Smooth muscle cell (in vitro differentiated cells): ENCODE data around the gene PTPRJ. TPM values are rescaled to one million over a fixed set of nuclear protein-coding genes. Genes with fewer than 3 reads are reported as not detected.

Experiments
- DNase-seq: peaks from one replicate; lab custom pipeline; 2025; ENCODE audit not compliant: unreplicated experiment; lab: John Stamatoyannopoulos, UW
- H2AFZ ChIP-seq: fragments of 200-600 bp; sonication (generic); 2 replicates; pipeline ENCODE4 v1.6.0; 2016; ENCODE audit warnings: antibody characterized with exemption, low read depth, mild to moderate bottlenecking
- H3F3A ChIP-seq: fragments of 200-600 bp; sonication (generic); 2 replicates; pipeline ENCODE4 v1.6.0; 2017; ENCODE audit warnings: antibody characterized with exemption, low read depth
- H3K27ac ChIP-seq: fragments of 200-600 bp; sonication (generic); 2 replicates; pipeline ENCODE4 v1.5.1; 2016; ENCODE audit warnings: low read depth, mild to moderate bottlenecking
- H3K27me3 ChIP-seq: fragments of 200-600 bp; sonication (generic); 2 replicates; pipeline ENCODE4 v1.6.1; 2016; ENCODE audit warnings: low read depth, mild to moderate bottlenecking
- H3K36me3 ChIP-seq: fragments of 200-600 bp; sonication (generic); 2 replicates; pipeline ENCODE4 v1.5.1; 2016; ENCODE audit warnings: low read depth
- H3K4me1 ChIP-seq: fragments of 200-600 bp; sonication (generic); 2 replicates; pipeline ENCODE4 v1.5.1; 2016; ENCODE audit warnings: low read depth
- H3K4me2 ChIP-seq: fragments of 200-600 bp; sonication (generic); 2 replicates; pipeline ENCODE4 v1.6.0; 2016; ENCODE audit warnings: mild to moderate bottlenecking
- H3K4me3 ChIP-seq: fragments of 200-600 bp; sonication (generic); 2 replicates; pipeline ENCODE4 v1.5.1; 2016; ENCODE audit warnings: mild to moderate bottlenecking
- H3K79me2 ChIP-seq: fragments of 200-600 bp; sonication (generic); 2 replicates; pipeline ENCODE4 v1.6.0; 2016; ENCODE audit warnings: low read depth, mild to moderate bottlenecking
- H3K9ac ChIP-seq: fragments of 200-600 bp; sonication (generic); 2 replicates; pipeline ENCODE4 v1.6.0; 2016; ENCODE audit warnings: low read depth
- H3K9me3 ChIP-seq: fragments of 200-600 bp; sonication (generic); replicated peaks from 2 replicates; pipeline ENCODE4 v1.5.1; 2016; ENCODE audit warnings: low read depth
- H4K20me1 ChIP-seq: fragments of 200-600 bp; sonication (generic); 2 replicates; pipeline ENCODE4 v1.6.0; 2016; ENCODE audit warnings: low read depth
- CTCF ChIP-seq: fragments of 200-600 bp; sonication (generic); IDR thresholded peaks from 2 replicates; pipeline ENCODE4 v1.5.1; 2017; ENCODE audit warnings: borderline replicate concordance, mild to moderate bottlenecking, antibody characterized with exemption; ENCODE audit not compliant: insufficient read depth, poor library complexity, severe bottlenecking
- WGBS: methylation state at CpG from one replicate; pipeline ENCODE4 v1.1.7; 2016; ENCODE audit warnings: low lambda C conversion rate; 5-methylcytosine and 5-hydroxymethylcytosine counted together
- polyA plus RNA-seq: library from polyadenylated mRNA; unstranded; fragments of >200 nt; fragmentation: Nextera tagmentation; extraction: Ambion mirVana; gene quantifications from 2 replicates; pipeline ENCODE4 v1.2.1, GENCODE V29; 2016
- total RNA-seq: library from RNA; depleted of rRNA; stranded (reverse); fragments of >200 nt; gene quantifications from 2 replicates; pipeline ENCODE4 v1.2.3, GENCODE V29; 2014

PTPRJ gene
- total and polyA plus RNA-seq, 2 experiments from 2014 or later = 1.5 to 6.3 TPM

GRCh38 chr11:48011102-48011797 is 30.9 kb downstream of the PTPRJ start:
- no peak for DNase-seq
- Histone ChIP-seq H4K20me1 (no peaks in the 10 kb centered on the region), H3K27me3 (no peaks in the 10 kb centered on the region), H3K4me3 (no peak overlapping the region), H3K27ac (no peak overlapping the region), H3F3A (no peaks in the 10 kb centered on the region), H3K79me2 (no peaks in the 10 kb centered on the region), H3K9ac (no peak overlapping the region), H3K4me2 (no peak overlapping the region), H2AFZ (no peak overlapping the region), H3K9me3 (no peaks in the 10 kb centered on the region), H3K36me3 (no peaks in the 10 kb centered on the region), H3K4me1 (peaks cover 4% of the 10 kb centered on the region)
- TF ChIP-seq CTCF = no peak
- whole genome bisulfite sequencing = 83% methylated on average over 3 of the region's 3 CpGs

- Histone ChIP-seq H2AFZ (no peak overlapping the region), H3K4me3 (no peak overlapping the region), H3K9me3 (no peaks in the 10 kb centered on the region), H3K9ac (no peak overlapping the region), H3K79me2 (no peaks in the 10 kb centered on the region), H3K27ac (no peak overlapping the region), H3K4me1 (peaks cover 4% of the 10 kb centered on the region), H3K4me2 (no peak overlapping the region), H4K20me1 (no peaks in the 10 kb centered on the region), H3K27me3 (no peaks in the 10 kb centered on the region), H3F3A (no peaks in the 10 kb centered on the region), H3K36me3 (no peaks in the 10 kb centered on the region)
- DNase-seq = no peak
- no peak for TF ChIP-seq CTCF
- 97% methylated on average over 9 of the region's 9 CpGs for WGBS
These were observed 31.5 kb downstream of the PTPRJ start for GRCh38 chr11:48011798-48012391.

- H3F3A ChIP-seq = no peaks in the 10 kb centered on the region
- H2AFZ ChIP-seq = no peak overlapping the region
- H3K27me3 ChIP-seq = no peaks in the 10 kb centered on the region
- H3K27ac ChIP-seq = no peak overlapping the region
- TF ChIP-seq CTCF = no peak
- 87% methylated on average over 8 of the region's 8 CpGs for WGBS
- H3K79me2 ChIP-seq = no peaks in the 10 kb centered on the region
- no peak overlapping the region for H3K4me3 ChIP-seq
- H3K36me3 ChIP-seq = no peaks in the 10 kb centered on the region
- DNase-seq = no peak
- no peak overlapping the region for H3K4me2 ChIP-seq
- no peaks in the 10 kb centered on the region for H3K9me3 ChIP-seq
- H3K9ac ChIP-seq = no peak overlapping the region
- H4K20me1 ChIP-seq = no peaks in the 10 kb centered on the region
- H3K4me1 ChIP-seq = peaks cover 14% of the 10 kb centered on the region
These were observed 33.0 kb downstream of the PTPRJ start for GRCh38 chr11:48013269-48013901.
